Loucy (cell line): ENCODE measurements around the gene RBM26.

Source experiments
- EZH2phosphoT487 ChIP-seq: fragments of 200-600 bp; IDR thresholded peaks from 2 replicates; pipeline ENCODE4 v1.6.1; 2018; ENCODE audit warnings: antibody characterized with exemption, mild to moderate bottlenecking, moderate library complexity, borderline replicate concordance
- TF ChIP-seq, protein P1 (sequence below): fragments of 200-600 bp; sonication (generic); conservative IDR thresholded peaks from 2 replicates; pipeline ENCODE4 v1.5.1; 2014; ENCODE audit warnings: mild to moderate bottlenecking, antibody characterized with exemption, low read length

DNA sequence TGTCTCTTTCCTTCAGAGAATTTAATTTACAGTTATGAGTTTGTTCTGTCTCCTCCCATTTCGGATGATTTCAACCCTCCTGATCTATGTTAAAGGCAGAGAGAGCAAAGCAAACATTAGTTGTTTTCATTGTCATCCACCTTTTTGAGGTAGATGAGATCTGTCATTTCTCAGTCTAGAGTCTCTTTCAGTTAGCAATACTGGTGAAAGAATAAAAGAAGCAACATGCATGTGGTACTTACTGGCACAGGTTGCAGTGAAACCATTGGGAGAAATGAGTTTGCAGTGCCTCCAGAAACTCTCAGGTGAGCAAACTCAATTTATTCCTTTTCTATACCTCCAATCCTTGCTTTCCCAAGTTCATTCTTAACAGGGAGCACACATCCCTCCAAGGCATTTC is 99.4 kb downstream of the RBM26 start:
- TF ChIP-seq, protein P1, sequence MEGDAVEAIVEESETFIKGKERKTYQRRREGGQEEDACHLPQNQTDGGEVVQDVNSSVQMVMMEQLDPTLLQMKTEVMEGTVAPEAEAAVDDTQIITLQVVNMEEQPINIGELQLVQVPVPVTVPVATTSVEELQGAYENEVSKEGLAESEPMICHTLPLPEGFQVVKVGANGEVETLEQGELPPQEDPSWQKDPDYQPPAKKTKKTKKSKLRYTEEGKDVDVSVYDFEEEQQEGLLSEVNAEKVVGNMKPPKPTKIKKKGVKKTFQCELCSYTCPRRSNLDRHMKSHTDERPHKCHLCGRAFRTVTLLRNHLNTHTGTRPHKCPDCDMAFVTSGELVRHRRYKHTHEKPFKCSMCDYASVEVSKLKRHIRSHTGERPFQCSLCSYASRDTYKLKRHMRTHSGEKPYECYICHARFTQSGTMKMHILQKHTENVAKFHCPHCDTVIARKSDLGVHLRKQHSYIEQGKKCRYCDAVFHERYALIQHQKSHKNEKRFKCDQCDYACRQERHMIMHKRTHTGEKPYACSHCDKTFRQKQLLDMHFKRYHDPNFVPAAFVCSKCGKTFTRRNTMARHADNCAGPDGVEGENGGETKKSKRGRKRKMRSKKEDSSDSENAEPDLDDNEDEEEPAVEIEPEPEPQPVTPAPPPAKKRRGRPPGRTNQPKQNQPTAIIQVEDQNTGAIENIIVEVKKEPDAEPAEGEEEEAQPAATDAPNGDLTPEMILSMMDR = no peak
- no peak for TF ChIP-seq EZH2phosphoT487
